Measurements from ENCODE around the gene LY86.

DNA sequence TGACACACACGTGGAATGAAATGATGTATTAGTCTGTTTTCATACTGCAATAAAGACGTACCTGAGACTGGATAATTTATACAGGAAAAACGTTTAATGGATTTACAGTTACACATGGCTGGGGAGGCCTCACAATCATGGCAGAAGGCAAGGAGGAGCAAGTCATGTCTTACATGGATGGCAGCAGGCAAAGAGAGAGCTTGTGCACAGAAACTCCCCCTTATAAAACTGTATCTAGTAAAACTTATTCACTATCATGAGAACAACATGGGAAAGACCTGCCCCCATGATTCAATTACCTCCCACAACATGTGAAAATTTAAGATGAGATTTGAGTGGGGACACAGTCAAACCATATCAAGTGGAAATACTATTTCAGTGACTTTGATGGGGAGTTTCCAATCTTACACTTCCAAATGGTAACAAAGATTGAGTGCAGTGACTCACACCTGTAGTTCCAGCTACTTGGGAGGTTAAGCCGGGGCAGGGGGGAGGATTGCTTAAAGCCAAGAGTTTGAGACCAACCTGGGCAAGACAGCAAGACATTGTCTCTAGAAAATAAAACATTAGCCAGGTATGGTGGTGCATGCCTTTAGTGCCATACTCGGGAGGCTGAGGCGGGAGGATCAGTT is 8.2 kb upstream of the LY86 start:
- no peak for TF ChIP-seq POLR2AphosphoS5 (IDR thresholded peaks at IDR 0.05)
- no peak for TF ChIP-seq CTCF (IDR thresholded peaks at IDR 0.05)
- no peak for TF ChIP-seq POLR2A (IDR thresholded peaks at IDR 0.05)
- no peak for TF ChIP-seq EP300 (IDR thresholded peaks at IDR 0.05)
